Loucy (cell line): ENCODE measurements around the gene FADS2.
A peak's percentile ranks its signal among the peaks of the same experiment; 100 is the strongest.

Experiments
- H2AFZ ChIP-seq: fragments of 200-600 bp; sonication (generic); 2 replicates; pipeline ENCODE4 v1.6.0; 2016; ENCODE audit warnings: antibody characterized with exemption, mild to moderate bottlenecking, low read length, moderate library complexity
- H3F3A ChIP-seq: fragments of 200-600 bp; 2 replicates; pipeline ENCODE4 v1.6.0; 2016; ENCODE audit warnings: antibody characterized with exemption, low read depth, mild to moderate bottlenecking
- H3K27me3 ChIP-seq: fragments of 200-600 bp; sonication (generic); 2 replicates; pipeline ENCODE4 v1.6.1; 2014; ENCODE audit warnings: low read length, mild to moderate bottlenecking; ENCODE audit not compliant: insufficient read depth, poor library complexity, severe bottlenecking
- H3K36me3 ChIP-seq: fragments of 200-600 bp; sonication (generic); 2 replicates; pipeline ENCODE4 v1.6.1; 2016; ENCODE audit warnings: low read length; ENCODE audit not compliant: insufficient read depth
- H3K4me1 ChIP-seq: fragments of 200-600 bp; sonication (generic); 2 replicates; pipeline ENCODE4 v1.5.1; 2014; ENCODE audit warnings: low read length, mild to moderate bottlenecking; ENCODE audit not compliant: insufficient read depth, poor library complexity, severe bottlenecking
- H3K4me2 ChIP-seq: fragments of 200-600 bp; sonication (generic); 2 replicates; pipeline ENCODE4 v1.6.0; 2014; ENCODE audit warnings: antibody characterized with exemption, low read length, low read depth, mild to moderate bottlenecking; ENCODE audit not compliant: poor library complexity, severe bottlenecking
- H3K4me3 ChIP-seq: fragments of 200-600 bp; sonication (generic); 2 replicates; pipeline ENCODE4 v1.5.1; 2014; ENCODE audit warnings: low read length, mild to moderate bottlenecking, mixed read lengths; ENCODE audit not compliant: poor library complexity, severe bottlenecking
- H3K79me2 ChIP-seq: fragments of 200-600 bp; sonication (generic); 2 replicates; pipeline ENCODE4 v1.6.1; 2014; ENCODE audit warnings: low read length; ENCODE audit not compliant: insufficient read depth
- H3K9ac ChIP-seq: fragments of 200-600 bp; sonication (generic); 2 replicates; pipeline ENCODE4 v1.6.0; 2014; ENCODE audit warnings: mild to moderate bottlenecking, low read depth, low read length, moderate library complexity; ENCODE audit not compliant: poor library complexity, severe bottlenecking
- H3K9me2 ChIP-seq: fragments of 200-600 bp; sonication (generic); replicated peaks from 2 replicates; pipeline ENCODE4 v1.6.1; 2016; ENCODE audit warnings: low read depth, low read length, mixed read lengths
- H3K9me3 ChIP-seq: fragments of 200-600 bp; sonication (generic); 2 replicates; pipeline ENCODE4 v1.6.1; 2014; ENCODE audit warnings: mild to moderate bottlenecking, antibody characterized with exemption, low read length, low read depth; ENCODE audit not compliant: insufficient read depth
- H4K20me1 ChIP-seq: fragments of 200-600 bp; sonication (generic); 2 replicates; pipeline ENCODE4 v1.6.0; 2014; ENCODE audit warnings: antibody characterized with exemption, low read length, mild to moderate bottlenecking; ENCODE audit not compliant: insufficient read depth, poor library complexity, severe bottlenecking
- CTCF ChIP-seq: fragments of 200-600 bp; sonication (generic); conservative IDR thresholded peaks from 2 replicates; pipeline ENCODE4 v1.5.1; 2014; ENCODE audit warnings: mild to moderate bottlenecking, antibody characterized with exemption, low read length
- EZH2phosphoT487 ChIP-seq: fragments of 200-600 bp; IDR thresholded peaks from 2 replicates; pipeline ENCODE4 v1.6.1; 2018; ENCODE audit warnings: antibody characterized with exemption, mild to moderate bottlenecking, moderate library complexity, borderline replicate concordance

Gene FADS2

GRCh38 chr11:61793829-61794204, 34.3 kb upstream of the FADS2 start:
- Histone ChIP-seq H3K4me2 (peak overlapping the region; percentile 90), H2AFZ (no peak overlapping the region), H3K9ac (peak overlapping the region; percentile 93), H3K27me3 (peaks cover 5% of the 10 kb centered on the region), H3K9me3 (no peaks in the 10 kb centered on the region), H3K4me3 (peak overlapping the region; percentile 85), H3K79me2 (peaks cover 91% of the 10 kb centered on the region), H3K9me2 (no peaks in the 10 kb centered on the region), H3K4me1 (peaks cover 32% of the 10 kb centered on the region), H3F3A (peaks cover 4% of the 10 kb centered on the region; the same call in 1 of the 2 replicates), H4K20me1 (peaks cover 39% of the 10 kb centered on the region), H3K36me3 (peaks cover 19% of the 10 kb centered on the region; the same call in 1 of the 2 replicates)
- TF ChIP-seq EZH2phosphoT487 (no peak), CTCF (no peak)

GRCh38 chr11:61794579-61794978, 33.5 kb upstream of the FADS2 start:
- Histone ChIP-seq H3K4me3 (peak overlapping the region; percentile 85), H3K4me1 (peaks cover 32% of the 10 kb centered on the region), H3K27me3 (peaks cover 5% of the 10 kb centered on the region), H3K9me3 (no peaks in the 10 kb centered on the region), H3K9ac (peak overlapping the region; percentile 58), H4K20me1 (peaks cover 39% of the 10 kb centered on the region), H3K36me3 (peaks cover 19% of the 10 kb centered on the region; the same call in 1 of the 2 replicates), H3K79me2 (peaks cover 93% of the 10 kb centered on the region), H2AFZ (no peak overlapping the region), H3K9me2 (no peaks in the 10 kb centered on the region), H3K4me2 (peak overlapping the region; percentile 90), H3F3A (peaks cover 4% of the 10 kb centered on the region; the same call in 1 of the 2 replicates)
- TF ChIP-seq EZH2phosphoT487 (no peak), CTCF (no peak)

GRCh38 chr11:61795459-61795858, 32.6 kb upstream of the FADS2 start:
- Histone ChIP-seq H3K4me3 (peak overlapping the region; percentile 85), H3K9me2 (no peaks in the 10 kb centered on the region), H3K79me2 (peaks cover 84% of the 10 kb centered on the region), H3K4me2 (peak overlapping the region; percentile 90), H4K20me1 (peaks cover 42% of the 10 kb centered on the region), H3F3A (peaks cover 4% of the 10 kb centered on the region; the same call in 1 of the 2 replicates), H3K27me3 (peaks cover 5% of the 10 kb centered on the region), H3K9ac (peak overlapping the region; percentile 58), H3K9me3 (no peaks in the 10 kb centered on the region), H3K36me3 (peaks cover 23% of the 10 kb centered on the region; the same call in 1 of the 2 replicates), H2AFZ (no peak overlapping the region), H3K4me1 (peaks cover 32% of the 10 kb centered on the region)
- TF ChIP-seq EZH2phosphoT487 = no peak
- no peak for TF ChIP-seq CTCF
